NT2/D1 (cell line): ENCODE measurements around the gene DDX1.

ENCODE experiments used
- DNase-seq: peaks from one replicate; pipeline ENCODE4 v3.0.0-alpha.2; 2011; ENCODE audit warnings: low read depth, low spot score
- H3K27me3 ChIP-seq: 2 replicates; pipeline ENCODE4 v1.6.0; 2011; ENCODE audit warnings: mild to moderate bottlenecking; ENCODE audit not compliant: insufficient read length, insufficient read depth
- H3K36me3 ChIP-seq: 2 replicates; pipeline ENCODE4 v1.6.1; 2011; ENCODE audit warnings: mild to moderate bottlenecking, low read length, mixed read lengths; ENCODE audit not compliant: insufficient read depth, insufficient read length
- H3K4me1 ChIP-seq: 2 replicates; pipeline ENCODE4 v1.5.1; 2011; ENCODE audit not compliant: insufficient read depth, insufficient read length
- H3K4me3 ChIP-seq: 2 replicates; pipeline ENCODE4 v1.5.1; 2011; ENCODE audit warnings: low read depth; ENCODE audit not compliant: insufficient read length
- H3K9ac ChIP-seq: 2 replicates; pipeline ENCODE4 v1.6.0; 2011; ENCODE audit warnings: low read depth; ENCODE audit not compliant: insufficient read length
- H3K9me3 ChIP-seq: 2 replicates; pipeline ENCODE4 v1.5.1; 2011; ENCODE audit warnings: mild to moderate bottlenecking, low read length; ENCODE audit not compliant: insufficient read depth
- SUZ12 ChIP-seq: IDR thresholded peaks from 2 replicates; pipeline ENCODE4 v1.6.1; 2011; ENCODE audit not compliant: insufficient read length, insufficient read depth; ENCODE audit errors: extremely low read depth
- YY1 ChIP-seq: IDR thresholded peaks from 2 replicates; pipeline ENCODE4 v1.6.1; 2011; ENCODE audit not compliant: insufficient read length, insufficient read depth
- ZNF274 ChIP-seq: IDR thresholded peaks from 2 replicates; pipeline ENCODE4 v1.6.1; 2011; ENCODE audit warnings: mild to moderate bottlenecking, low read depth, low read length

The DDX1 gene

GRCh38 chr2:15662579-15662978, 70.9 kb downstream of the DDX1 start:
- Histone ChIP-seq H3K4me3 (no peak overlapping the region), H3K9me3 (no peaks in the 10 kb centered on the region; the same call in 1 of the 2 replicates), H3K4me1 (no peaks in the 10 kb centered on the region), H3K9ac (no peak overlapping the region), H3K36me3 (no peaks in the 10 kb centered on the region), H3K27me3 (no peaks in the 10 kb centered on the region)
- no peak for DNase-seq
- TF ChIP-seq SUZ12, result no peak
- TF ChIP-seq ZNF274, result no peak
- no peak for TF ChIP-seq YY1

- no peak for DNase-seq
Observed at GRCh38 chr2:15663802-15664201, 72.1 kb downstream of the DDX1 start.

DNA sequence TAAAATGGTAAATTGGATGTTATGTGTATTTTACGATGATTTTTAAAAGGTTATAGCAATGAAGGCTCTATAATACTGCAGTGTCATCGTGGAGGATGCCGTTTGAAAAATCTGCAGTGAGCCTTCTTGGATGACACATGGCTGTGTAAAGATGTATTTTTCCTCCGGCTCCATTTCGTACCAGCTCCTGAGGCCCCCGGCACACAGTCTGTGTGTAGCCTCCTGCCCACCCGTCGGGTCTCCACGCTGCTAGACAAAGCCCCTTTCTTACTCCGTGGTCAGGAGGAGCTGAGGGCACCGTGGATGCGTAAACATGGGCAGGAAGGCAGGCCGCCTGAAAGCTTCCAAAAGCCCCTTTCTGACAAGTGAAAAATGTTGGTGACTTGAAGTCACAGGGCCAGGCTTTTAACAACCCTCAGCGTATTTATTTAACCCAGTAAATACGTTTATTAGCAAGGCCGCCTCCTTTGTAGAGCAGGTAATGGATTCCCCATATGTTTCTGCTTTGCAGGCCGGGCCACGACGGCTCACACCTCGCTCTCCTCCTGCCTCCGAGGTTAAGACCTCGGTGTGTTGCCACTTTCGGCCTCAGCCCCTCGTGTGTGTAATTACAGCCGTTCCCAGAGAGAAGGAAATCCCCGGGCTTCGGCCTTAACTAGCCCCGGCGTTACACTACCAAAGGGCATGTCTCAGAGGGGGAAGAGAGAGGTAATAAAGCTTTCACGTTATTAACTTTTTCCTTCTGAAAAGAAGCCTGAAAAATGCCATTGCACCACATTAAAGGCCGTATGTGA, 72.8 kb downstream of the DDX1 start:
- Histone ChIP-seq H3K36me3 (no peaks in the 10 kb centered on the region), H3K9me3 (no peaks in the 10 kb centered on the region; the same call in 1 of the 2 replicates), H3K27me3 (no peaks in the 10 kb centered on the region), H3K4me3 (no peak overlapping the region), H3K9ac (no peak overlapping the region), H3K4me1 (peaks cover 3% of the 10 kb centered on the region)
- no peak for TF ChIP-seq YY1
- TF ChIP-seq ZNF274, result no peak
- TF ChIP-seq SUZ12, result no peak
- DNase-seq, result no peak

More at GRCh38 chr2:15663802-15664201, 72.1 kb downstream of the DDX1 start:
- TF ChIP-seq ZNF274 (no peak), YY1 (no peak), SUZ12 (no peak)
- Histone ChIP-seq H3K27me3 (no peaks in the 10 kb centered on the region), H3K4me1 (peaks cover under 1% of the 10 kb centered on the region), H3K9ac (no peak overlapping the region), H3K9me3 (no peaks in the 10 kb centered on the region; the same call in 1 of the 2 replicates), H3K36me3 (no peaks in the 10 kb centered on the region), H3K4me3 (no peak overlapping the region)

DNA sequence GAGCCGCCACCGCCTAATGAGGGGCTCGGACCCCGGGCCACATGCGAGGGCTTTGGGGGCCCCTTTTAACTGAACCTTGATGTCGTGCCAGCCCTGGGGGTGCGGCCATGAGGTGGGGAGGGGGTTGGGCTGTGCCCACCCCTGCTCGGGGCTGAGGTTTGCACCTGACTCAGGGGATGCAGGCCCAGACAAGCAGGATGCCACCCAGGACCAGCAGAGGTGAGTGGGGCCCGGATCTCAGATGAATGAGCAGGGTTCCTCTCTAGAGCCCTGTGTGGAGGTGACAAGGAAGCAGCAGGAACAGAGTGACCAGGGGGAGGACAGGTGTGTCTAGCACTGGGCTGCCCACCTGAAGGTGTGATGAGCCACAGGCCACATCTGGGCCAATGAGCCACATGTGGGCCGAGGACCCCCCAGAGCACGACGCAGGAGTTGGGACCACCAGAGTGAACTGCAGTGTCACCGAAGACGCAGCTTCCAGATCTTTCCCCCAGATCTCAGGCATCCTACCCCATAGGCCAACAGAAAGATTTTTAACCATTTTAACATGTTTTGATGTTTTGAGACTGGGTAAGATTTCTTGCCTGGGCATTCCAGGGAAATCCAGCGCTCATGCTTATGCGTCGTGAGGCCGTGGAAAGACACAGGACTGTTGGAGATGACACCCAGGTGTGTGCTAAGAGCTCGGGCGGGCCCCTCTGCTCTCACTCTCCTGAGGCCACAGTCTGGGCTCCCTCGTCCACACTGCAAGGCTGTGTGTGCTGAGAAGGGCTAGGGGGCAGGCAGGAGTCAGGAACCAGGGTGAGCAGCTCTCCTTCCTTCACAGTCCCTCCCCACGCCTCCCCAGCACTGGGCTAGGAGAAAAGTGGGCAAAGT, 73.6 kb downstream of the DDX1 start:
- Histone ChIP-seq H3K36me3 (no peaks in the 10 kb centered on the region), H3K9ac (no peak overlapping the region), H3K4me3 (no peak overlapping the region), H3K9me3 (no peaks in the 10 kb centered on the region; the same call in 1 of the 2 replicates), H3K27me3 (no peaks in the 10 kb centered on the region), H3K4me1 (peaks cover 3% of the 10 kb centered on the region)
- TF ChIP-seq YY1 (no peak), SUZ12 (no peak)
- no peak for DNase-seq

- H3K36me3 ChIP-seq, result no peaks in the 10 kb centered on the region
- TF ChIP-seq ZNF274, result no peak
- TF ChIP-seq SUZ12, result no peak
- no peak for TF ChIP-seq YY1
- DNase-seq, result no peak
Observed at GRCh38 chr2:15665943-15666460, 74.3 kb downstream of the DDX1 start.

GRCh38 chr2:15666861-15667808, 75.5 kb downstream of the DDX1 start:
- no peaks in the 10 kb centered on the region for H3K36me3 ChIP-seq
- H3K9ac ChIP-seq, result no peak overlapping the region
- H3K9me3 ChIP-seq, result no peaks in the 10 kb centered on the region; the same call in 1 of the 2 replicates
- H3K4me1 ChIP-seq, result peaks cover 3% of the 10 kb centered on the region
- DNase-seq, result no peak
- TF ChIP-seq YY1 (no peak), SUZ12 (no peak), ZNF274 (no peak)
- H3K27me3 ChIP-seq, result no peaks in the 10 kb centered on the region
- no peak overlapping the region for H3K4me3 ChIP-seq

More at GRCh38 chr2:15665943-15666460, 74.3 kb downstream of the DDX1 start:
- H3K27me3 ChIP-seq, result no peaks in the 10 kb centered on the region
- H3K4me3 ChIP-seq, result no peak overlapping the region
- H3K4me1 ChIP-seq, result peaks cover 3% of the 10 kb centered on the region
- no peaks in the 10 kb centered on the region; the same call in 1 of the 2 replicates for H3K9me3 ChIP-seq
- no peak overlapping the region for H3K9ac ChIP-seq
